ENCODE measurements around the gene MAD1L1. TPM values are rescaled to one million over a fixed set of nuclear protein-coding genes. Genes with fewer than 3 reads are reported as not detected.

Gene MAD1L1
- total RNA-seq, 2 experiments from 2014 or later, result 157 to 160 TPM

- Histone ChIP-seq H3K4me1 (ENCODE audit: insufficient read depth, low read length) (peaks cover 39% of the 10 kb centered on the region), H3K27me3 (ENCODE audit: control insufficient read depth in 1 of 2, insufficient read depth in 2 of 2, low read length in 2 of 2) (no peaks in the 10 kb centered on the region), H3K27ac (ENCODE audit: low read depth in 1 of 2, low read length in 2 of 2) (no peak overlapping the region), H3K9me3 (ENCODE audit: control insufficient read depth in 1 of 2, insufficient read depth in 1 of 2, low read length in 2 of 2) (peaks cover 0 to 27% of the 10 kb centered on the region in 2 experiments), H3K36me3 (ENCODE audit: insufficient read depth, low read length) (peaks cover 8% of the 10 kb centered on the region), H3K4me3 (ENCODE audit: low read length) (no peak overlapping the region)
- POLR2A ChIA-PET, result no interaction called here
- Mint-ChIP-seq H3K27me3 (no peaks in the 10 kb centered on the region), H3K27ac (no peak overlapping the region), H3K4me3 (no peak overlapping the region), H3K9me3 (no peaks in the 10 kb centered on the region), H3K36me3 (ENCODE audit: low read depth) (peaks cover 19% of the 10 kb centered on the region), H3K4me1 (ENCODE audit: low read depth) (peaks cover 22% of the 10 kb centered on the region)
- DNase-seq (no peak), ATAC-seq (ENCODE audit: poor library complexity) (no peak)
- intact Hi-C loops (cut with DNase I, micrococcal nuclease), result no loop called here
- TF ChIP-seq, protein P1, sequence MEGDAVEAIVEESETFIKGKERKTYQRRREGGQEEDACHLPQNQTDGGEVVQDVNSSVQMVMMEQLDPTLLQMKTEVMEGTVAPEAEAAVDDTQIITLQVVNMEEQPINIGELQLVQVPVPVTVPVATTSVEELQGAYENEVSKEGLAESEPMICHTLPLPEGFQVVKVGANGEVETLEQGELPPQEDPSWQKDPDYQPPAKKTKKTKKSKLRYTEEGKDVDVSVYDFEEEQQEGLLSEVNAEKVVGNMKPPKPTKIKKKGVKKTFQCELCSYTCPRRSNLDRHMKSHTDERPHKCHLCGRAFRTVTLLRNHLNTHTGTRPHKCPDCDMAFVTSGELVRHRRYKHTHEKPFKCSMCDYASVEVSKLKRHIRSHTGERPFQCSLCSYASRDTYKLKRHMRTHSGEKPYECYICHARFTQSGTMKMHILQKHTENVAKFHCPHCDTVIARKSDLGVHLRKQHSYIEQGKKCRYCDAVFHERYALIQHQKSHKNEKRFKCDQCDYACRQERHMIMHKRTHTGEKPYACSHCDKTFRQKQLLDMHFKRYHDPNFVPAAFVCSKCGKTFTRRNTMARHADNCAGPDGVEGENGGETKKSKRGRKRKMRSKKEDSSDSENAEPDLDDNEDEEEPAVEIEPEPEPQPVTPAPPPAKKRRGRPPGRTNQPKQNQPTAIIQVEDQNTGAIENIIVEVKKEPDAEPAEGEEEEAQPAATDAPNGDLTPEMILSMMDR (IDR thresholded peaks at IDR 0.05), result no peak
- CTCF ChIA-PET, result no interaction called here
Measured at GRCh38 chr7:1859266-1860035, 373.3 kb downstream of the MAD1L1 start.

- TF ChIP-seq, protein P1 (IDR thresholded peaks at IDR 0.05), result no peak
- peaks cover 47% of the 10 kb centered on the region for H3K4me1 ChIP-seq (ENCODE audit: insufficient read depth, low read length)
- no peak overlapping the region for H3K27ac ChIP-seq (ENCODE audit: low read depth in 1 of 2, low read length in 2 of 2)
- no peaks in the 10 kb centered on the region for H3K27me3 ChIP-seq (ENCODE audit: control insufficient read depth in 1 of 2, insufficient read depth in 2 of 2, low read length in 2 of 2)
- POLR2A ChIA-PET, result no interaction called here
- intact Hi-C loops (cut with DNase I, micrococcal nuclease), result no loop called here
- Mint-ChIP-seq H3K4me1 (ENCODE audit: low read depth) (peaks cover 25% of the 10 kb centered on the region), H3K27me3 (no peaks in the 10 kb centered on the region), H3K9me3 (no peaks in the 10 kb centered on the region), H3K4me3 (no peak overlapping the region), H3K27ac (no peak overlapping the region), H3K36me3 (ENCODE audit: low read depth) (peaks cover 21% of the 10 kb centered on the region)
- peaks cover 4% of the 10 kb centered on the region for H3K36me3 ChIP-seq (ENCODE audit: insufficient read depth, low read length)
- ATAC-seq (ENCODE audit: poor library complexity), result no peak
- peak in 1 of 14 experiments; percentile 3 for DNase-seq
- no peak overlapping the region for H3K4me3 ChIP-seq (ENCODE audit: low read length)
- H3K9me3 ChIP-seq (ENCODE audit: control insufficient read depth in 1 of 2, insufficient read depth in 1 of 2, low read length in 2 of 2), result peaks cover 0 to 27% of the 10 kb centered on the region in 2 experiments
- CTCF ChIA-PET, result no interaction called here
Measured at GRCh38 chr7:1858435-1859265, 374.1 kb downstream of the MAD1L1 start.

DNA sequence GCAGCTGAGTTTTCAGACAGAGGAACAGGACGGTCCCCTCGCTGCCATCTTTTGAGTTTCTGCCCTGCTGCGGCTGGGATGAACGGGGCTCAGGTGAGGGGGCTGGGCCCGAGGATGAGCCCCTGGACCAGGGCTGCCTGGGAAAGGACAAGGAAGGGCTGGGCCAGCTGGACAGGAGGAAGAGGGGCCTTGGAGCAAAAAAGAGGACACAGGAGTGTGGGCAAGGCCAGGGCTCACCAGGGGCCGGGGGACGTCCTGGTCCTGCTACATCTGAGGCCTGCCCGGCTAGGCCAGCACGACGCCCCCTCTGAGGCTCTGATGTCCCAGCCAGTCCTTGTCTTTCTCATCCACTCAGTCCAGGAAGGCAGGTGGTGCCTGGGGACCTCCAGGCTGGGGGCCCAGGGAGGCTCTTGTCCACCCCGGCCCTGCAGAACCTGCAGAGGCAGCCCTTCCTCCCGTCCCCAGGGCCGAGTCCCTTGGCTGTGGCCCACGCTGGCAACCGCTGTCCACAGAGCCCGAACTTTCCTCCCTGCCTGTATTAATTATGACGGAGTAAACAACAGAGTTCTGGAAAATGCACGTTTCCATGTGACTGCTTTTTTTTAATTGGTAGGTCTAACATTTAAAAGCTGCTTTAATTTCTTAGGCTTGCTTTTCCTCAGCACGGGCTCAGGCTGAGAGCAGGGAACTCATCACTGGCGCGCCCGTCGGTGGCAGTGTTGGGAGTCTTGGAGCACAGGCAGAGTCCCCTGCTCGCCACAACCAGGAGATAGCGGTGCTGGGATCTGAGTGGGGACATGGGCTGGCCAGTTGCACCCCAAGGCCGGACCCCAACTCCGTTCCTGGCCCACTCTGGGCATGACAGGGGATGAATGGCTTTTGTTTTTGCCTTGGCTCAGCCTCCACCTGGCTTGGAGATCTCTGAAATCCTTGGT is 375.0 kb downstream of the MAD1L1 start:
- TF ChIP-seq, protein P1 (IDR thresholded peaks at IDR 0.05), result no peak
- no peak overlapping the region for H3K4me3 Mint-ChIP-seq

More for the DNA sequence above, 375.0 kb downstream of the MAD1L1 start:
- Histone ChIP-seq H3K4me3 (ENCODE audit: low read length) (no peak overlapping the region), H3K4me1 (ENCODE audit: insufficient read depth, low read length) (peaks cover 48% of the 10 kb centered on the region), H3K27me3 (ENCODE audit: control insufficient read depth in 1 of 2, insufficient read depth in 2 of 2, low read length in 2 of 2) (no peaks in the 10 kb centered on the region), H3K27ac (ENCODE audit: low read depth in 1 of 2, low read length in 2 of 2) (no peak overlapping the region), H3K36me3 (ENCODE audit: insufficient read depth, low read length) (peaks cover 2% of the 10 kb centered on the region), H3K9me3 (ENCODE audit: control insufficient read depth in 1 of 2, insufficient read depth in 1 of 2, low read length in 2 of 2) (peaks cover 0 to 27% of the 10 kb centered on the region in 2 experiments)
- Mint-ChIP-seq H3K9me3 (no peaks in the 10 kb centered on the region), H3K36me3 (ENCODE audit: low read depth) (peaks cover 22% of the 10 kb centered on the region), H3K27me3 (no peaks in the 10 kb centered on the region), H3K27ac (no peak overlapping the region), H3K4me1 (ENCODE audit: low read depth) (peaks cover 25% of the 10 kb centered on the region)
- intact Hi-C loops (cut with DNase I, micrococcal nuclease), result no loop called here
- ATAC-seq (ENCODE audit: poor library complexity) (no peak), DNase-seq (peak in 1 of 14 experiments; percentile 3)
- POLR2A ChIA-PET, result no interaction called here
- CTCF ChIA-PET, result no interaction called here
